Measurements from ENCODE around the gene DBT.

DBT gene

GRCh38 chr1:100142343-100142742, 107.3 kb downstream of the DBT start:
- Histone ChIP-seq H3K27me3 (replicated peaks; ENCODE audit: control insufficient read depth, insufficient read depth, low read length, poor library complexity, severe bottlenecking) (no peaks in the 10 kb centered on the region), H3K27ac (ENCODE audit: insufficient read depth, low read length, poor library complexity, severe bottlenecking) (no peak overlapping the region), H3K36me3 (ENCODE audit: control insufficient read depth, insufficient read depth, low read length) (peaks cover 79% of the 10 kb centered on the region), H3K4me1 (ENCODE audit: control insufficient read depth, insufficient read depth, low read length, poor library complexity, severe bottlenecking) (no peaks in the 10 kb centered on the region), H3K4me3 (ENCODE audit: insufficient read depth, low read depth, low read length, poor library complexity, severe bottlenecking) (no peak overlapping the region), H3K9me3 (ENCODE audit: control insufficient read depth, low read length) (no peaks in the 10 kb centered on the region)
- no peak for DNase-seq

GRCh38 chr1:100141192-100141591, 108.4 kb downstream of the DBT start:
- H3K4me1 ChIP-seq (ENCODE audit: control insufficient read depth, insufficient read depth, low read length, poor library complexity, severe bottlenecking) = no peaks in the 10 kb centered on the region
- H3K9me3 ChIP-seq (ENCODE audit: control insufficient read depth, low read length) = no peaks in the 10 kb centered on the region
- H3K27me3 ChIP-seq (replicated peaks; ENCODE audit: control insufficient read depth, insufficient read depth, low read length, poor library complexity, severe bottlenecking) = no peaks in the 10 kb centered on the region
- no peak overlapping the region for H3K27ac ChIP-seq (ENCODE audit: insufficient read depth, low read length, poor library complexity, severe bottlenecking)
- peaks cover 88% of the 10 kb centered on the region for H3K36me3 ChIP-seq (ENCODE audit: control insufficient read depth, insufficient read depth, low read length)
- H3K4me3 ChIP-seq (ENCODE audit: insufficient read depth, low read depth, low read length, poor library complexity, severe bottlenecking) = no peak overlapping the region
- DNase-seq = no peak

- H3K36me3 ChIP-seq (ENCODE audit: control insufficient read depth, insufficient read depth, low read length) = peaks cover 57% of the 10 kb centered on the region
- no peaks in the 10 kb centered on the region for H3K9me3 ChIP-seq (ENCODE audit: control insufficient read depth, low read length)
Measured at GRCh38 chr1:100137602-100138001, 112.0 kb downstream of the DBT start.

More at GRCh38 chr1:100137602-100138001, 112.0 kb downstream of the DBT start:
- no peaks in the 10 kb centered on the region for H3K4me1 ChIP-seq (ENCODE audit: control insufficient read depth, insufficient read depth, low read length, poor library complexity, severe bottlenecking)
- H3K27me3 ChIP-seq (replicated peaks; ENCODE audit: control insufficient read depth, insufficient read depth, low read length, poor library complexity, severe bottlenecking) = no peaks in the 10 kb centered on the region
- no peak overlapping the region for H3K27ac ChIP-seq (ENCODE audit: insufficient read depth, low read length, poor library complexity, severe bottlenecking)
- no peak overlapping the region for H3K4me3 ChIP-seq (ENCODE audit: insufficient read depth, low read depth, low read length, poor library complexity, severe bottlenecking)
- no peak for DNase-seq
